DOHH2 (cell line): ENCODE data around the gene MARCHF6.

Source experiments
- H3F3A ChIP-seq: fragments of 200-600 bp; sonication (generic), shearing (Covaris generic); 2 replicates; pipeline ENCODE4 v1.6.0; 2016; ENCODE audit warnings: antibody characterized with exemption, mild to moderate bottlenecking; ENCODE audit not compliant: control insufficient read depth, insufficient read depth
- H3K27ac ChIP-seq: fragments of 200-600 bp; sonication (generic); 2 replicates; pipeline ENCODE4 v1.5.1; 2014; ENCODE audit warnings: low read depth, mild to moderate bottlenecking, low read length, moderate library complexity
- H3K27me3 ChIP-seq: fragments of 200-600 bp; sonication (generic); 2 replicates; pipeline ENCODE4 v1.6.1; 2014; ENCODE audit warnings: mild to moderate bottlenecking, low read length, mixed read lengths; ENCODE audit not compliant: control insufficient read depth
- H3K36me3 ChIP-seq: fragments of 200-600 bp; sonication (generic); 2 replicates; pipeline ENCODE4 v1.6.1; 2014; ENCODE audit warnings: mild to moderate bottlenecking, low read length, moderate library complexity, mixed read lengths; ENCODE audit not compliant: control insufficient read depth
- H3K4me1 ChIP-seq: fragments of 200-600 bp; sonication (generic); 2 replicates; pipeline ENCODE4 v1.6.1; 2014; ENCODE audit warnings: mild to moderate bottlenecking, low read length, mixed read lengths; ENCODE audit not compliant: control insufficient read depth
- H3K4me2 ChIP-seq: fragments of 200-600 bp; sonication (generic); 2 replicates; pipeline ENCODE4 v1.6.0; 2014; ENCODE audit warnings: mild to moderate bottlenecking, low read length, moderate library complexity
- H3K4me3 ChIP-seq: fragments of 200-600 bp; sonication (generic); 2 replicates; pipeline ENCODE4 v1.5.1; 2014; ENCODE audit warnings: mild to moderate bottlenecking, low read length, mixed read lengths
- H3K79me2 ChIP-seq: fragments of 200-600 bp; sonication (generic); 2 replicates; pipeline ENCODE4 v1.6.1; 2014; ENCODE audit warnings: mild to moderate bottlenecking, low read length, mixed read lengths; ENCODE audit not compliant: control insufficient read depth
- H3K9me2 ChIP-seq: fragments of 200-600 bp; sonication (generic); replicated peaks from 2 replicates; pipeline ENCODE4 v1.6.1; 2014; ENCODE audit warnings: mild to moderate bottlenecking, low read length, mixed read lengths; ENCODE audit not compliant: control insufficient read depth
- H3K9me3 ChIP-seq: fragments of 200-600 bp; sonication (generic); 2 replicates; pipeline ENCODE4 v1.6.1; 2014; ENCODE audit warnings: antibody characterized with exemption, low read length, mixed read lengths; ENCODE audit not compliant: control insufficient read depth, insufficient read depth
- H4K20me1 ChIP-seq: fragments of 200-600 bp; sonication (generic); 2 replicates; pipeline ENCODE4 v1.6.0; 2014; ENCODE audit warnings: low read depth, mild to moderate bottlenecking, antibody characterized with exemption, low read length, moderate library complexity; ENCODE audit not compliant: control insufficient read depth, insufficient read depth
- CTCF ChIP-seq: fragments of 200-600 bp; sonication (generic); IDR thresholded peaks from one replicate; pipeline ENCODE4 v1.5.1; 2014; ENCODE audit warnings: antibody characterized with exemption, mild to moderate bottlenecking, low read depth, low read length; ENCODE audit not compliant: poor library complexity, severe bottlenecking
- EZH2phosphoT487 ChIP-seq: fragments of 200-600 bp; sonication (generic); IDR thresholded peaks from 2 replicates; pipeline ENCODE4 v1.6.1; 2017; ENCODE audit warnings: borderline replicate concordance, mild to moderate bottlenecking, antibody characterized with exemption, low read length, moderate library complexity, mixed read lengths

The MARCHF6 gene

GRCh38 chr5:10393491-10393890 lies 40.0 kb downstream of the MARCHF6 start:
- Histone ChIP-seq H3K27ac (no peak overlapping the region), H3K27me3 (no peaks in the 10 kb centered on the region), H3K4me2 (no peak overlapping the region), H3K9me2 (no peaks in the 10 kb centered on the region), H3F3A (peaks cover 2% of the 10 kb centered on the region; the same call in 1 of the 2 replicates), H3K79me2 (no peaks in the 10 kb centered on the region), H3K36me3 (peaks cover 70% of the 10 kb centered on the region), H3K9me3 (no peaks in the 10 kb centered on the region), H3K4me1 (no peaks in the 10 kb centered on the region), H3K4me3 (no peak overlapping the region), H4K20me1 (no peaks in the 10 kb centered on the region)
- no peak for TF ChIP-seq EZH2phosphoT487
- TF ChIP-seq CTCF, result no peak

GRCh38 chr5:10396552-10396951 lies 43.1 kb downstream of the MARCHF6 start:
- peaks cover 75% of the 10 kb centered on the region for H3K36me3 ChIP-seq
- H3K9me3 ChIP-seq, result no peaks in the 10 kb centered on the region
- no peaks in the 10 kb centered on the region for H3K27me3 ChIP-seq
- no peak overlapping the region for H3K27ac ChIP-seq
- no peaks in the 10 kb centered on the region for H4K20me1 ChIP-seq
- TF ChIP-seq CTCF (no peak), EZH2phosphoT487 (no peak)
- H3F3A ChIP-seq, result peaks cover 2% of the 10 kb centered on the region; the same call in 1 of the 2 replicates
- H3K9me2 ChIP-seq, result no peaks in the 10 kb centered on the region
- H3K4me3 ChIP-seq, result no peak overlapping the region
- no peaks in the 10 kb centered on the region for H3K4me1 ChIP-seq
- H3K4me2 ChIP-seq, result no peak overlapping the region
- H3K79me2 ChIP-seq, result no peaks in the 10 kb centered on the region

GRCh38 chr5:10399839-10400238 lies 46.3 kb downstream of the MARCHF6 start:
- H4K20me1 ChIP-seq, result no peaks in the 10 kb centered on the region
- no peak overlapping the region for H3K27ac ChIP-seq
- peaks cover 2% of the 10 kb centered on the region; the same call in 1 of the 2 replicates for H3F3A ChIP-seq
- no peaks in the 10 kb centered on the region for H3K79me2 ChIP-seq
- H3K9me2 ChIP-seq, result no peaks in the 10 kb centered on the region
- no peak overlapping the region for H3K4me3 ChIP-seq
- peaks cover 75% of the 10 kb centered on the region for H3K36me3 ChIP-seq
- H3K4me1 ChIP-seq, result no peaks in the 10 kb centered on the region
- no peak overlapping the region for H3K4me2 ChIP-seq
- no peaks in the 10 kb centered on the region for H3K27me3 ChIP-seq
- TF ChIP-seq CTCF (no peak), EZH2phosphoT487 (no peak)
- no peaks in the 10 kb centered on the region for H3K9me3 ChIP-seq

GRCh38 chr5:10400411-10400810 lies 46.9 kb downstream of the MARCHF6 start:
- Histone ChIP-seq H3K79me2 (no peaks in the 10 kb centered on the region), H3K9me2 (no peaks in the 10 kb centered on the region), H3K4me1 (no peaks in the 10 kb centered on the region), H4K20me1 (no peaks in the 10 kb centered on the region), H3K4me2 (no peak overlapping the region), H3K27me3 (no peaks in the 10 kb centered on the region), H3F3A (peaks cover 2% of the 10 kb centered on the region; the same call in 1 of the 2 replicates), H3K27ac (no peak overlapping the region), H3K9me3 (no peaks in the 10 kb centered on the region), H3K36me3 (peaks cover 76% of the 10 kb centered on the region), H3K4me3 (no peak overlapping the region)
- TF ChIP-seq EZH2phosphoT487 (no peak), CTCF (no peak)
